WTC11 (cell line): ENCODE results near the gene DAB1. TPM values are rescaled to one million over a fixed set of nuclear protein-coding genes. Genes with fewer than 3 reads are reported as not detected.

ENCODE experiments used
- ATAC-seq: fragments of 200-7000 bp; cut with Tn5 transposase; 2 replicates; pipeline ENCODE4 v1.10.0; 2021; ENCODE audit warnings: mild to moderate bottlenecking, moderate library complexity
- CTCF ChIA-PET: fragments of 300-600 bp; sonication (Branson Sonifier 250); formaldehyde crosslinking; loops from one replicate; lab custom pipeline; 2021; ENCODE audit warnings: antibody characterized with exemption; lab: Charles Lee
- POLR2A ChIA-PET: fragments of 350-600 bp; sonication (Branson Sonifier 250); formaldehyde crosslinking; loops from one replicate; lab custom pipeline; 2021; ENCODE audit warnings: antibody characterized with exemption; lab: Charles Lee
- DNase-seq: peaks from one replicate; pipeline ENCODE4 v3.0.0; 2021; ENCODE audit warnings: low spot score
- H3K27ac Mint-ChIP-seq: 2 replicates; pipeline ENCODE4 v1.8.0; 2021; ENCODE audit warnings: mixed read lengths
- H3K27me3 Mint-ChIP-seq: 2 replicates; pipeline ENCODE4 v1.8.0; 2021; ENCODE audit warnings: low read depth, mild to moderate bottlenecking, moderate library complexity, mixed read lengths
- H3K36me3 Mint-ChIP-seq: 2 replicates; pipeline ENCODE4 v1.8.0; 2021; ENCODE audit warnings: mixed read lengths
- H3K4me1 Mint-ChIP-seq: 2 replicates; pipeline ENCODE4 v1.8.0; 2022; ENCODE audit warnings: mixed read lengths
- H3K4me3 Mint-ChIP-seq: 2 replicates; pipeline ENCODE4 v1.8.0; 2021; ENCODE audit warnings: mild to moderate bottlenecking, moderate library complexity, mixed read lengths
- H3K9me3 Mint-ChIP-seq: 2 replicates; pipeline ENCODE4 v1.8.0; 2021; ENCODE audit warnings: mixed read lengths
- ETV6 ChIP-seq: sonication (generic); formaldehyde crosslinking; IDR thresholded peaks from 2 replicates; pipeline ENCODE4 v1.8.1; 2022; ENCODE audit warnings: mild to moderate bottlenecking, missing genetic modification reagents
- GABPB1 ChIP-seq: sonication (generic); formaldehyde crosslinking; IDR thresholded peaks from 2 replicates; pipeline ENCODE4 v1.8.1; 2023; ENCODE audit warnings: mild to moderate bottlenecking, missing genetic modification reagents
- NR3C1 ChIP-seq: sonication (generic); formaldehyde crosslinking; conservative IDR thresholded peaks from 2 replicates; pipeline ENCODE4 v1.8.1; 2023; ENCODE audit warnings: low read depth, mild to moderate bottlenecking, missing genetic modification reagents
- OVOL2 ChIP-seq: fragments of 250-450 bp; sonication (Bioruptor Pico); IDR thresholded peaks from 2 replicates; pipeline ENCODE4 v1.9.0; 2021; ENCODE audit warnings: mild to moderate bottlenecking, borderline replicate concordance
- RELA ChIP-seq: sonication (generic); formaldehyde crosslinking; IDR thresholded peaks from 2 replicates; pipeline ENCODE4 v1.8.1; 2022; ENCODE audit warnings: missing genetic modification reagents, mild to moderate bottlenecking, borderline replicate concordance
- SMAD4 ChIP-seq: sonication (generic); formaldehyde crosslinking; IDR thresholded peaks from 2 replicates; pipeline ENCODE4 v1.8.0; 2022; ENCODE audit warnings: mild to moderate bottlenecking, missing genetic modification reagents
- TCF7 ChIP-seq: sonication (generic); formaldehyde crosslinking; IDR thresholded peaks from 2 replicates; pipeline ENCODE4 v1.8.0; 2022; ENCODE audit warnings: mild to moderate bottlenecking, low read depth, missing genetic modification reagents, moderate library complexity
- TEAD4 ChIP-seq: sonication (generic); formaldehyde crosslinking; IDR thresholded peaks from 2 replicates; pipeline ENCODE4 v1.8.0; 2022; ENCODE audit warnings: mild to moderate bottlenecking, missing genetic modification reagents
- ZBTB43 ChIP-seq: sonication (generic); formaldehyde crosslinking; IDR thresholded peaks from 2 replicates; pipeline ENCODE4 v1.8.1; 2023; ENCODE audit warnings: mild to moderate bottlenecking, missing genetic modification reagents
- ZNF121 ChIP-seq: sonication (generic); formaldehyde crosslinking; IDR thresholded peaks from 2 replicates; pipeline ENCODE4 v1.8.0; 2023; ENCODE audit warnings: missing genetic modification reagents
- ZNF219 ChIP-seq: sonication (generic); formaldehyde crosslinking; IDR thresholded peaks from 2 replicates; pipeline ENCODE4 v1.8.0; 2023; ENCODE audit warnings: missing genetic modification reagents, mild to moderate bottlenecking, borderline replicate concordance
- ZNF317 ChIP-seq: sonication (generic); formaldehyde crosslinking; IDR thresholded peaks from 2 replicates; pipeline ENCODE4 v1.8.1; 2023; ENCODE audit warnings: low read depth, mild to moderate bottlenecking, moderate library complexity, missing genetic modification reagents, borderline replicate concordance
- total RNA-seq: library from RNA; stranded (reverse); gene quantifications from 3 replicates; pipeline ENCODE4 v1.2.3, GENCODE V29; 2021
- TF ChIP-seq, protein P1 (sequence below): fragments of 250-450 bp; sonication (Bioruptor Pico); IDR thresholded peaks from 2 replicates; pipeline ENCODE4 v2.1.2; 2022; ENCODE audit warnings: mild to moderate bottlenecking, moderate library complexity

The DAB1 gene
- total RNA-seq, 1 experiment from 2014 or later = 10.7 TPM

- no peak overlapping the region for H3K27ac Mint-ChIP-seq
- ATAC-seq = no peak; the same call in 1 of the 2 replicates
- peaks cover 10% of the 10 kb centered on the region for H3K36me3 Mint-ChIP-seq
- no peak for DNase-seq
- H3K4me3 Mint-ChIP-seq = no peak overlapping the region
- H3K4me1 Mint-ChIP-seq = peaks cover 27% of the 10 kb centered on the region
- H3K27me3 Mint-ChIP-seq = no peaks in the 10 kb centered on the region
- ChIA-PET POLR2A (no interaction called here), CTCF (no interaction called here)
- TF ChIP-seq, protein P1, sequence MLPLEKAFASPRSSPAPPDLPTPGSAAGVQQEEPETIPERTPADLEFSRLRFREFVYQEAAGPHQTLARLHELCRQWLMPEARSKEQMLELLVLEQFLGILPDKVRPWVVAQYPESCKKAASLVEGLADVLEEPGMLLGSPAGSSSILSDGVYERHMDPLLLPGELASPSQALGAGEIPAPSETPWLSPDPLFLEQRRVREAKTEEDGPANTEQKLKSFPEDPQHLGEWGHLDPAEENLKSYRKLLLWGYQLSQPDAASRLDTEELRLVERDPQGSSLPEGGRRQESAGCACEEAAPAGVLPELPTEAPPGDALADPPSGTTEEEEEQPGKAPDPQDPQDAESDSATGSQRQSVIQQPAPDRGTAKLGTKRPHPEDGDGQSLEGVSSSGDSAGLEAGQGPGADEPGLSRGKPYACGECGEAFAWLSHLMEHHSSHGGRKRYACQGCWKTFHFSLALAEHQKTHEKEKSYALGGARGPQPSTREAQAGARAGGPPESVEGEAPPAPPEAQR = 0 out of 2 replicates have a peak, but pooled peaks have one; percentile 21
- TF ChIP-seq ZNF121 (CRISPR knock-in tag) = no peak
- peaks cover 24% of the 10 kb centered on the region for H3K9me3 Mint-ChIP-seq
These were observed 46.2 kb upstream of the DAB1 start for GRCh38 chr1:57470036-57470435.

GRCh38 chr1:57468641-57469523 is 45.0 kb upstream of the DAB1 start:
- POLR2A ChIA-PET = no interaction called here
- ATAC-seq (peak; percentile 47), DNase-seq (no peak)
- Mint-ChIP-seq H3K36me3 (peaks cover 10% of the 10 kb centered on the region), H3K4me3 (no peak overlapping the region), H3K4me1 (peaks cover 27% of the 10 kb centered on the region), H3K9me3 (peaks cover 24% of the 10 kb centered on the region), H3K27ac (0 out of 2 replicates have a peak overlapping the region, but pooled peaks have one; percentile 26), H3K27me3 (no peaks in the 10 kb centered on the region)
- TF ChIP-seq TCF7 (CRISPR knock-in tag) (no peak), GABPB1 (no peak), RELA (CRISPR knock-in tag) (no peak), ZNF219 (CRISPR knock-in tag) (no peak), ZNF317 (CRISPR knock-in tag) (no peak)
- CTCF ChIA-PET = no interaction called here

DNA sequence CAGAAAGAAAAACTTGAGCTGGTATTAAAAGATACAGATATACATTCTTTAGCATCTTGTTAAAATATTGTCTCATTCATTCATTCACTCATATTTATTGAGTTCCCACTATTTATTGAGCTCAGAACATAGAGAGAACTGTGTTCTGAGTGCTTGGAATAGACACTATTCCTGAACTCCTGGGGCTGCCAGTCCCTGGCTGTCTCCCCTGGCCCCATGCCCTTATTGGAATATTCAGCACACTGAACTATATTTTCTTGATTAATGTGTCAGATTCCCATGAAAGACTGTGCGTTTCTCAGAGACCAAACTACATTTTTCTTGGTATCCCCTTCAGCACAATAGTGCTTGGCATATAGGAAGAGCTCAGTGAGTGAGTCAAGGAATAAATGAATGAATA is 44.0 kb upstream of the DAB1 start:
- ATAC-seq (no peak), DNase-seq (no peak)
- Mint-ChIP-seq H3K9me3 (peaks cover 24% of the 10 kb centered on the region), H3K4me3 (no peak overlapping the region), H3K4me1 (peaks cover 21% of the 10 kb centered on the region), H3K36me3 (peaks cover 10% of the 10 kb centered on the region), H3K27me3 (no peaks in the 10 kb centered on the region), H3K27ac (no peak overlapping the region)
- TF ChIP-seq ETV6 (no peak), NR3C1 (no peak), TEAD4 (CRISPR knock-in tag) (no peak), SMAD4 (CRISPR knock-in tag) (no peak), ZBTB43 (CRISPR knock-in tag) (no peak), OVOL2 (no peak)
- ChIA-PET POLR2A (no interaction called here), CTCF (no interaction called here)

- no peaks in the 10 kb centered on the region; the same call in 1 of the 2 replicates for H3K36me3 Mint-ChIP-seq
- TF ChIP-seq GABPB1 (peak; percentile 49; the same call in 1 of the 2 replicates), ZBTB43 (CRISPR knock-in tag) (no peak)
- TF ChIP-seq, all 79 proteins: peak for 1
- peaks cover 9% of the 10 kb centered on the region for H3K4me1 Mint-ChIP-seq
- ATAC-seq (no peak), DNase-seq (no peak)
- no peak overlapping the region for H3K27ac Mint-ChIP-seq
- H3K9me3 Mint-ChIP-seq = peaks cover 9% of the 10 kb centered on the region
- POLR2A ChIA-PET = no interaction called here
- H3K27me3 Mint-ChIP-seq = no peaks in the 10 kb centered on the region
- CTCF ChIA-PET = interaction anchor here (0.6 to 0.8 kb wide), 2 partner anchors 41 to 219 kb away, joined by 3 to 4 read pairs; partner anchors contain the start of gene DAB1
- H3K4me3 Mint-ChIP-seq = no peak overlapping the region
These were observed 40.9 kb upstream of the DAB1 start for GRCh38 chr1:57464756-57465155.
